HepG2 (cell line): ENCODE measurements around the gene SLC16A1. TPM values are rescaled to one million over a fixed set of nuclear protein-coding genes. Genes with fewer than 3 reads are reported as not detected.

ENCODE experiments used
- ATAC-seq: fragments of 200-7000 bp; cut with Tn5 transposase; 3 replicates; pipeline ENCODE4 v1.9.1; 2020; ENCODE audit warnings: mild to moderate bottlenecking, moderate library complexity
- BruUV-seq: library from RNA; stranded (reverse); fragments of 400-500 nt; replicated peaks from 2 replicates; lab custom pipeline; 2021; lab: Mats Ljungman, UMichigan
- CTCF ChIA-PET: fragments of 300-600 bp; formaldehyde crosslinking; extraction: SDS; loops from one replicate; lab custom pipeline; 2021; ENCODE audit warnings: low total read pairs, inconsistent platforms, low intra/inter-chr PET ratio; lab: Yijun Ruan, JAX
- POLR2A ChIA-PET: fragments of 350-600 bp; sonication (Branson Sonifier 250); formaldehyde crosslinking; loops from one replicate; lab custom pipeline; 2020; ENCODE audit warnings: antibody characterized with exemption, inconsistent platforms; lab: Yijun Ruan, JAX
- DNase-seq: peaks from one replicate; pipeline ENCODE4 v3.0.0-alpha.2; 2015; ENCODE audit warnings: low spot score
- FAIRE-seq: peaks from 3 replicates; lab custom pipeline; 2011; peaks lifted over from hg19 to GRCh38; lab: Jason Lieb, UNC
- H2AFZ ChIP-seq: one replicate; pipeline ENCODE4 v1.6.1; 2011; ENCODE audit warnings: low read length, inconsistent platforms
- H3K27ac ChIP-seq: fragments of 300-600 bp; 3 replicates; pipeline ENCODE4 v1.8.0; 2011; ENCODE audit warnings: mixed run types, mild to moderate bottlenecking, mixed read lengths, low read length, inconsistent platforms; ENCODE audit not compliant: insufficient read depth; ENCODE audit errors: extremely low read length
- H3K27me3 ChIP-seq, 2 experiments: fragments of 200-600 bp in 1 of 2; 2 replicates in 1 of 2; 3 replicates in 1 of 2; pipeline versions ENCODE4 v1.6.0 to v1.8.0; 2011; ENCODE audit warnings: low read length in 2 of 2, mild to moderate bottlenecking in 2 of 2, moderate library complexity in 2 of 2, inconsistent platforms in 1 of 2; ENCODE audit not compliant: insufficient read depth in 2 of 2, control insufficient read depth in 1 of 2
- H3K36me3 ChIP-seq, 2 experiments: fragments of 200-600 bp in 1 of 2; replicated peaks in 1 of 2; 2 replicates in 1 of 2; 3 replicates in 1 of 2; pipeline versions ENCODE4 v1.5.1 to v1.8.0; 2011; ENCODE audit warnings: low read length in 2 of 2, inconsistent platforms in 1 of 2; ENCODE audit not compliant: insufficient read depth in 2 of 2, control insufficient read depth in 1 of 2
- H3K4me1 ChIP-seq: 2 replicates; pipeline ENCODE4 v1.5.1; 2012; ENCODE audit warnings: low read length, inconsistent platforms; ENCODE audit not compliant: insufficient read depth
- H3K4me2 ChIP-seq: 2 replicates; pipeline ENCODE4 v1.6.0; 2011; ENCODE audit warnings: low read depth, low read length, inconsistent platforms
- H3K4me3 ChIP-seq, 3 experiments: fragments of 200-600 bp in 1 of 3; sonication (generic), shearing (Covaris generic) in 1 of 3; replicated peaks in 1 of 3; 2 replicates each; pipeline ENCODE4 v1.5.1; 2011 to 2016; ENCODE audit warnings: low read length in 3 of 3, inconsistent platforms in 2 of 3, low read depth in 2 of 3, mild to moderate bottlenecking in 2 of 3, control low read depth in 1 of 3, mixed read lengths in 1 of 3; ENCODE audit not compliant: insufficient read depth in 1 of 3
- H3K79me2 ChIP-seq: one replicate; pipeline ENCODE4 v1.6.1; 2011; ENCODE audit warnings: low read length, inconsistent platforms; ENCODE audit not compliant: insufficient read depth
- H3K9ac ChIP-seq: 2 replicates; pipeline ENCODE4 v1.6.0; 2011; ENCODE audit warnings: mild to moderate bottlenecking, low read depth, low read length, inconsistent platforms; ENCODE audit not compliant: insufficient read depth
- H3K9me3 ChIP-seq: 2 replicates; pipeline ENCODE4 v1.5.1; 2012; ENCODE audit warnings: mild to moderate bottlenecking, low read length
- H4K20me1 ChIP-seq: 2 replicates; pipeline ENCODE4 v1.6.0; 2011; ENCODE audit warnings: inconsistent platforms, mild to moderate bottlenecking, low read length, moderate library complexity; ENCODE audit not compliant: insufficient read depth
- CBFB ChIP-seq: sonication (generic); formaldehyde crosslinking; IDR thresholded peaks from 2 replicates; pipeline ENCODE4 v1.4.0; 2020; ENCODE audit warnings: missing genetic modification reagents
- HES4 ChIP-seq: sonication (generic); formaldehyde crosslinking; IDR thresholded peaks from 2 replicates; pipeline ENCODE4 v1.9.0; 2021; ENCODE audit warnings: mild to moderate bottlenecking, missing genetic modification reagents, borderline replicate concordance
- HNRNPK ChIP-seq: fragments of 200-400 bp; formaldehyde crosslinking; IDR thresholded peaks from 2 replicates; pipeline ENCODE4 v1.6.1; 2018; ENCODE audit warnings: low read length, low read depth, moderate library complexity, mild to moderate bottlenecking; ENCODE audit not compliant: poor library complexity, severe bottlenecking
- KDM5A ChIP-seq: fragments of 200-600 bp; sonication (generic); IDR thresholded peaks from 2 replicates; pipeline ENCODE4 v1.7.0; 2018; ENCODE audit warnings: antibody characterized with exemption, mild to moderate bottlenecking, low read length, borderline replicate concordance
- MIXL1 ChIP-seq: IDR thresholded peaks from 2 replicates; pipeline ENCODE4 v1.6.1; 2016
- ZNF225 ChIP-seq: sonication (generic); formaldehyde crosslinking; IDR thresholded peaks from 2 replicates; pipeline ENCODE4 v1.4.0; 2020; ENCODE audit warnings: mild to moderate bottlenecking, missing genetic modification reagents
- ZNF652 ChIP-seq: IDR thresholded peaks from 2 replicates; pipeline ENCODE4 v1.6.1; 2016; ENCODE audit warnings: low read depth, borderline replicate concordance
- ZNF768 ChIP-seq: sonication (generic); formaldehyde crosslinking; IDR thresholded peaks from 2 replicates; pipeline ENCODE4 v1.4.0; 2020; ENCODE audit warnings: missing genetic modification reagents
- ZNF772 ChIP-seq: sonication (generic); formaldehyde crosslinking; IDR thresholded peaks from 2 replicates; pipeline ENCODE4 v1.5.0; 2020; ENCODE audit warnings: mild to moderate bottlenecking, missing genetic modification reagents
- ZNF780A ChIP-seq: sonication (generic); formaldehyde crosslinking; IDR thresholded peaks from 2 replicates; pipeline ENCODE4 v1.8.0; 2022; ENCODE audit warnings: mild to moderate bottlenecking, missing genetic modification reagents, moderate library complexity
- WGBS: methylation state at CpG from one replicate; pipeline ENCODE4 v1.1.6; 2017; ENCODE audit warnings: low lambda C conversion rate; 5-methylcytosine and 5-hydroxymethylcytosine counted together
- in situ Hi-C: cut with HindIII; loops from 2 replicates; pipeline ENCODE4 v1.10.0; 2017; ENCODE audit warnings: low pct_unique_long_range_greater_than_20kb; ENCODE audit not compliant: extremely low pct_ligation_motif_present
- intact Hi-C: fragments of 100-400 bp; cut with micrococcal nuclease; formaldehyde crosslinking; loops from one replicate; pipeline ENCODE4 v1.10.0; 2022; ENCODE audit not compliant: unreplicated experiment
- polyA plus RNA-seq, 8 experiments: library from polyadenylated mRNA; depleted of rRNA in 3 of 8; stranded (reverse) in 7 of 8; unstranded in 1 of 8; fragments of >200 nt; fragmentation: Illumina TruSeq in 4 of 8; extraction: Trizol in 4 of 8; gene quantifications; 2 replicates each; pipeline versions ENCODE4 v1.2.1 to v1.2.3, GENCODE V29; 2011 to 2016; ENCODE audit warnings: low read depth in 4 of 8, missing spikeins in 1 of 8, mixed read lengths in 1 of 8; ENCODE audit not compliant: insufficient read depth in 1 of 8
- total RNA-seq, 5 experiments: library from RNA; depleted of rRNA; stranded (reverse); fragments of >200 nt; fragmentation: Illumina TruSeq; extraction: Trizol; gene quantifications; 2 replicates each; pipeline ENCODE4 v1.2.3, GENCODE V29; 2016; ENCODE audit warnings: low read depth in 1 of 5
- TF ChIP-seq, protein P1 (sequence below): sonication (generic); formaldehyde crosslinking; IDR thresholded peaks from 2 replicates; pipeline ENCODE4 v1.4.0; 2020; ENCODE audit warnings: missing genetic modification reagents
- TF ChIP-seq, protein P2 (sequence below): sonication (generic); formaldehyde crosslinking; IDR thresholded peaks from 2 replicates; pipeline ENCODE4 v1.5.0; 2020; ENCODE audit warnings: mild to moderate bottlenecking, missing genetic modification reagents
- TF ChIP-seq, protein P3 (sequence below): sonication (generic); formaldehyde crosslinking; IDR thresholded peaks from 2 replicates; pipeline ENCODE4 v1.5.0; 2020; ENCODE audit warnings: missing genetic modification reagents
- TF ChIP-seq, protein P4 (sequence below): sonication (generic); formaldehyde crosslinking; conservative IDR thresholded peaks from 2 replicates; pipeline ENCODE4 v1.4.0; 2020; ENCODE audit warnings: mild to moderate bottlenecking, missing genetic modification reagents, moderate library complexity

The SLC16A1 gene
- total and polyA plus RNA-seq, 2 of the 13 experiments (the other 11 are each of a cell fraction or from before 2014, with no cell fraction given), result 106 to 142 TPM

DNA sequence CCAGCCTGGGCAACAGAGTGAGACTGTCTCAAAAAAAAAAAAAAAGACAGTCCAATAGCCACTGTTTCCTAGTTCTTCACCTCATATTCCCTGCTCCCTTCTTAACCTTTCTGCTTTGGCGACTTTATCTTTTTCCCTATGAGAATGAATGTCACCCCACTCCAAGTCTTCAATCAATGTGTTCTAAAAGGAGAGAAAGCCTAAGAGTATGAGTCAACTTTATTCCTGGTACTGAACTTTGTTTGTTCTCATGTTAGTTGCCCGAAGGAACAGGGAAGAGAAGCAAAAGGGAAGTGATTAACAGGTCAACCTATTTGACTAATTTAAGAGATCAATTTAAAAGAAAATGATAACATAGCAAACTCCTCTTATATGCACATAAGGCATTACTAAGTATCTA is 39.9 kb upstream of the SLC16A1 start:
- no peak for TF ChIP-seq ZNF225 (CRISPR knock-in tag)
- no peak for TF ChIP-seq ZNF780A (CRISPR knock-in tag)
- TF ChIP-seq ZNF652 (CRISPR knock-in tag), result no peak
- no peak for TF ChIP-seq KDM5A
- TF ChIP-seq, protein P1, sequence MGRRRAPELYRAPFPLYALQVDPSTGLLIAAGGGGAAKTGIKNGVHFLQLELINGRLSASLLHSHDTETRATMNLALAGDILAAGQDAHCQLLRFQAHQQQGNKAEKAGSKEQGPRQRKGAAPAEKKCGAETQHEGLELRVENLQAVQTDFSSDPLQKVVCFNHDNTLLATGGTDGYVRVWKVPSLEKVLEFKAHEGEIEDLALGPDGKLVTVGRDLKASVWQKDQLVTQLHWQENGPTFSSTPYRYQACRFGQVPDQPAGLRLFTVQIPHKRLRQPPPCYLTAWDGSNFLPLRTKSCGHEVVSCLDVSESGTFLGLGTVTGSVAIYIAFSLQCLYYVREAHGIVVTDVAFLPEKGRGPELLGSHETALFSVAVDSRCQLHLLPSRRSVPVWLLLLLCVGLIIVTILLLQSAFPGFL (CRISPR knock-in tag), result no peak
- TF ChIP-seq, protein P2, sequence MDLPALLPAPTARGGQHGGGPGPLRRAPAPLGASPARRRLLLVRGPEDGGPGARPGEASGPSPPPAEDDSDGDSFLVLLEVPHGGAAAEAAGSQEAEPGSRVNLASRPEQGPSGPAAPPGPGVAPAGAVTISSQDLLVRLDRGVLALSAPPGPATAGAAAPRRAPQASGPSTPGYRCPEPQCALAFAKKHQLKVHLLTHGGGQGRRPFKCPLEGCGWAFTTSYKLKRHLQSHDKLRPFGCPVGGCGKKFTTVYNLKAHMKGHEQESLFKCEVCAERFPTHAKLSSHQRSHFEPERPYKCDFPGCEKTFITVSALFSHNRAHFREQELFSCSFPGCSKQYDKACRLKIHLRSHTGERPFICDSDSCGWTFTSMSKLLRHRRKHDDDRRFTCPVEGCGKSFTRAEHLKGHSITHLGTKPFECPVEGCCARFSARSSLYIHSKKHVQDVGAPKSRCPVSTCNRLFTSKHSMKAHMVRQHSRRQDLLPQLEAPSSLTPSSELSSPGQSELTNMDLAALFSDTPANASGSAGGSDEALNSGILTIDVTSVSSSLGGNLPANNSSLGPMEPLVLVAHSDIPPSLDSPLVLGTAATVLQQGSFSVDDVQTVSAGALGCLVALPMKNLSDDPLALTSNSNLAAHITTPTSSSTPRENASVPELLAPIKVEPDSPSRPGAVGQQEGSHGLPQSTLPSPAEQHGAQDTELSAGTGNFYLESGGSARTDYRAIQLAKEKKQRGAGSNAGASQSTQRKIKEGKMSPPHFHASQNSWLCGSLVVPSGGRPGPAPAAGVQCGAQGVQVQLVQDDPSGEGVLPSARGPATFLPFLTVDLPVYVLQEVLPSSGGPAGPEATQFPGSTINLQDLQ, result no peak
- no peak for TF ChIP-seq MIXL1 (CRISPR knock-in tag)
- TF ChIP-seq HNRNPK, result no peak
- no peak for TF ChIP-seq HES4 (CRISPR knock-in tag)
- TF ChIP-seq, protein P3, sequence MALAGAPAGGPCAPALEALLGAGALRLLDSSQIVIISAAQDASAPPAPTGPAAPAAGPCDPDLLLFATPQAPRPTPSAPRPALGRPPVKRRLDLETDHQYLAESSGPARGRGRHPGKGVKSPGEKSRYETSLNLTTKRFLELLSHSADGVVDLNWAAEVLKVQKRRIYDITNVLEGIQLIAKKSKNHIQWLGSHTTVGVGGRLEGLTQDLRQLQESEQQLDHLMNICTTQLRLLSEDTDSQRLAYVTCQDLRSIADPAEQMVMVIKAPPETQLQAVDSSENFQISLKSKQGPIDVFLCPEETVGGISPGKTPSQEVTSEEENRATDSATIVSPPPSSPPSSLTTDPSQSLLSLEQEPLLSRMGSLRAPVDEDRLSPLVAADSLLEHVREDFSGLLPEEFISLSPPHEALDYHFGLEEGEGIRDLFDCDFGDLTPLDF (CRISPR knock-in tag), result no peak
- TF ChIP-seq, protein P4, sequence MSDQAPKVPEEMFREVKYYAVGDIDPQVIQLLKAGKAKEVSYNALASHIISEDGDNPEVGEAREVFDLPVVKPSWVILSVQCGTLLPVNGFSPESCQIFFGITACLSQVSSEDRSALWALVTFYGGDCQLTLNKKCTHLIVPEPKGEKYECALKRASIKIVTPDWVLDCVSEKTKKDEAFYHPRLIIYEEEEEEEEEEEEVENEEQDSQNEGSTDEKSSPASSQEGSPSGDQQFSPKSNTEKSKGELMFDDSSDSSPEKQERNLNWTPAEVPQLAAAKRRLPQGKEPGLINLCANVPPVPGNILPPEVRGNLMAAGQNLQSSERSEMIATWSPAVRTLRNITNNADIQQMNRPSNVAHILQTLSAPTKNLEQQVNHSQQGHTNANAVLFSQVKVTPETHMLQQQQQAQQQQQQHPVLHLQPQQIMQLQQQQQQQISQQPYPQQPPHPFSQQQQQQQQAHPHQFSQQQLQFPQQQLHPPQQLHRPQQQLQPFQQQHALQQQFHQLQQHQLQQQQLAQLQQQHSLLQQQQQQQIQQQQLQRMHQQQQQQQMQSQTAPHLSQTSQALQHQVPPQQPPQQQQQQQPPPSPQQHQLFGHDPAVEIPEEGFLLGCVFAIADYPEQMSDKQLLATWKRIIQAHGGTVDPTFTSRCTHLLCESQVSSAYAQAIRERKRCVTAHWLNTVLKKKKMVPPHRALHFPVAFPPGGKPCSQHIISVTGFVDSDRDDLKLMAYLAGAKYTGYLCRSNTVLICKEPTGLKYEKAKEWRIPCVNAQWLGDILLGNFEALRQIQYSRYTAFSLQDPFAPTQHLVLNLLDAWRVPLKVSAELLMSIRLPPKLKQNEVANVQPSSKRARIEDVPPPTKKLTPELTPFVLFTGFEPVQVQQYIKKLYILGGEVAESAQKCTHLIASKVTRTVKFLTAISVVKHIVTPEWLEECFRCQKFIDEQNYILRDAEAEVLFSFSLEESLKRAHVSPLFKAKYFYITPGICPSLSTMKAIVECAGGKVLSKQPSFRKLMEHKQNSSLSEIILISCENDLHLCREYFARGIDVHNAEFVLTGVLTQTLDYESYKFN, result no peak
- TF ChIP-seq ZNF772, result no peak
- no peak for TF ChIP-seq ZNF768
- TF ChIP-seq CBFB (CRISPR knock-in tag), result no peak
- Histone ChIP-seq H3K27ac (no peak overlapping the region), H3K4me1 (peaks cover 11% of the 10 kb centered on the region), H3K36me3 (peaks cover 0 to 4% of the 10 kb centered on the region in 2 experiments; a peak in 2 of 5 replicates), H4K20me1 (no peaks in the 10 kb centered on the region), H3K27me3 (no peaks in the 10 kb centered on the region), H2AFZ (no peak overlapping the region), H3K4me3 (no peak overlapping the region), H3K79me2 (no peaks in the 10 kb centered on the region), H3K9ac (no peak overlapping the region), H3K9me3 (no peaks in the 10 kb centered on the region), H3K4me2 (no peak overlapping the region)
- in situ Hi-C loops, result no loop called here
- no peak for ATAC-seq
- intact Hi-C loops, result no loop called here
- WGBS, result 91% methylated on average over 2 of the region's 2 CpGs
- DNase-seq, result no peak
- POLR2A ChIA-PET, result no interaction called here
- no peak for FAIRE-seq
- CTCF ChIA-PET, result no interaction called here
- no TSS peak for BruUV-seq
